ENCODE measurements around the gene CLEC4G. TPM values are rescaled to one million over a fixed set of nuclear protein-coding genes. Genes with fewer than 3 reads are reported as not detected.

CLEC4G gene
- total and polyA plus RNA-seq, 2 experiments from 2014 or later = not detected

DNA sequence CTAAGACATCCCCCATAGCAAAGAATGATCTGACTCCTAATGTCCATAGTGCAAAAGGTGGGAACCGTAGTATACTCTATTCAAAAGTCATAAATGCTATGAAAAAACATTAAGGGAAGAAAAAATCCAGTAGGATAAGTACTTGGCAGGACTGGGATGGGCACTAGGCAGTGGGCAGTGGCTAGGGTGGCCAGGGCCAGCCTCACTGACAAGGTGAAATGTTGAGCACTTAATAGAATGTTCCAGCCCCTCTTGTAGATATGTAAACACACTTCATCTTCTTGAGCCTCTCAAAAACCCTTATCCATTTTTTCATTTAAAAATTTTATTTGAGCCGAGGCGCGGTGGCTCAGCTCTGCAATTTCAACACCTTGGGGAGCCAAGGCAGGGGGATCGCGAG lies 1.5 kb upstream of the CLEC4G start:
- no peak overlapping the region for H2AFZ ChIP-seq
- H3K27ac ChIP-seq = no peak overlapping the region
- no peaks in the 10 kb centered on the region for H4K20me1 ChIP-seq (ENCODE audit: insufficient read depth, poor library complexity, severe bottlenecking)
- no peak overlapping the region for H3K4me2 ChIP-seq
- H3K79me2 ChIP-seq = no peaks in the 10 kb centered on the region
- no peaks in the 10 kb centered on the region for H3K9me3 ChIP-seq (ENCODE audit: low read depth)
- 74% methylated on average over 6 of the region's 6 CpGs for WGBS (ENCODE audit: low lambda C conversion rate, missing lambda C conversion rate)
- TF ChIP-seq CTCF (IDR thresholded peaks at IDR 0.05; ENCODE audit: poor library complexity) = no peak
- no peak for TF ChIP-seq EZH2phosphoT487 (IDR thresholded peaks at IDR 0.05; ENCODE audit: low read depth, severe bottlenecking, unreplicated experiment)
- no peak for TF ChIP-seq EZH2 (IDR thresholded peaks at IDR 0.05; ENCODE audit: borderline replicate concordance)
- no peak for DNase-seq (ENCODE audit: low spot score)
- no peaks in the 10 kb centered on the region for H3K36me3 ChIP-seq (replicated peaks; ENCODE audit: insufficient read depth, low read depth)
- no peaks in the 10 kb centered on the region for H3K4me1 ChIP-seq (ENCODE audit: insufficient read depth)
- no peaks in the 10 kb centered on the region for H3K9me2 ChIP-seq (replicated peaks; ENCODE audit: insufficient read depth)
- peaks cover 50% of the 10 kb centered on the region for H3K27me3 ChIP-seq
- H3K4me3 ChIP-seq = no peak overlapping the region

DNA sequence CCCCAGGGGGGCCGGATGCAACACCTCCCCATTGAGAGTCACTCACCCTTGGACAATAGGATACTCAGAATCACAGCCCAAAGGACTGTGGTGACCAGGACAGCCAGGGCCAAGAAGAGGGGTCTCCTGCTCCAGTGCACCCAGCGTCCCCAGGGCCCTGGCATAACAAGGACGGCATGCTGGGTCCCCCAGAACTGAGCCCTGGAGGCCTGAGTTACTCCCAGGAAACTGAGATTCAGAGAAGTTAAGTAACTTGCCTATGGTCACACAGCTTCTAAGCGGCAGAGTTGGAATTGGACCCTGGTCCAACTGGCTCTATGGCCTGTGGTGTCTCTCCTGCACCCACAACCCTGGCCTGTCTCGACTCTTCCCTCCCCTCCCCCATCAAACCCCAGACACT lies 295 bp downstream of the CLEC4G start:
- DNase-seq (ENCODE audit: low spot score) = no peak
- TF ChIP-seq CTCF (IDR thresholded peaks at IDR 0.05; ENCODE audit: poor library complexity) (no peak), EZH2phosphoT487 (IDR thresholded peaks at IDR 0.05; ENCODE audit: low read depth, severe bottlenecking, unreplicated experiment) (no peak), EZH2 (IDR thresholded peaks at IDR 0.05; ENCODE audit: borderline replicate concordance) (no peak)
- H3K79me2 ChIP-seq = no peaks in the 10 kb centered on the region
- 81% methylated on average over 5 of the region's 5 CpGs for WGBS (ENCODE audit: low lambda C conversion rate, missing lambda C conversion rate)
- no peak overlapping the region for H3K4me3 ChIP-seq
- H3K9me3 ChIP-seq (ENCODE audit: low read depth) = no peaks in the 10 kb centered on the region
- no peaks in the 10 kb centered on the region for H3K4me1 ChIP-seq (ENCODE audit: insufficient read depth)
- H3K27ac ChIP-seq = no peak overlapping the region
- peaks cover 57% of the 10 kb centered on the region for H3K27me3 ChIP-seq
- H4K20me1 ChIP-seq (ENCODE audit: insufficient read depth, poor library complexity, severe bottlenecking) = no peaks in the 10 kb centered on the region
- H3K9me2 ChIP-seq (replicated peaks; ENCODE audit: insufficient read depth) = no peaks in the 10 kb centered on the region
- no peaks in the 10 kb centered on the region for H3K36me3 ChIP-seq (replicated peaks; ENCODE audit: insufficient read depth, low read depth)
- H3K4me2 ChIP-seq = no peak overlapping the region
- H2AFZ ChIP-seq = no peak overlapping the region

DNA sequence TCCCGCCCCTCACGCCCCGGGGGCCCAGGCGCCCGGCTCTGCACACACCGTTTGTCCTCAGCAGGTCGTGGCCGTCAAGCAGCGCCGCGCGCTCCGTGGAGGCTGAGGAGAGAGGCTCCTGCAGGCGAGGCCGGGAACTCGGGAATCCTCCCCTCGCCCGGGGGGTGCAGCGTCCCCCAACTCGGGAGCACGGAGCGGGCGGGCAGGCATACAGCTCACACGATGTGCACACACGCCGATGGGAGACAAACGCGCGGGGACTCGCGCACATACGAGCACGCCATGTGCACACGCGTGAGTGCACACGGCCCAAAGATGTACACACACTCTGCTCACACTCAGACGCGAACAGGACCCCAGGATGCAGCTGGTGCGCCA lies 703 bp downstream of the CLEC4G start:
- Histone ChIP-seq H3K9me2 (replicated peaks; ENCODE audit: insufficient read depth) (no peaks in the 10 kb centered on the region), H4K20me1 (ENCODE audit: insufficient read depth, poor library complexity, severe bottlenecking) (no peaks in the 10 kb centered on the region), H3K4me2 (no peak overlapping the region), H2AFZ (no peak overlapping the region), H3K27ac (no peak overlapping the region), H3K4me3 (no peak overlapping the region), H3K79me2 (no peaks in the 10 kb centered on the region), H3K9me3 (ENCODE audit: low read depth) (no peaks in the 10 kb centered on the region), H3K27me3 (peaks cover 57% of the 10 kb centered on the region), H3K36me3 (replicated peaks; ENCODE audit: insufficient read depth, low read depth) (no peaks in the 10 kb centered on the region), H3K4me1 (ENCODE audit: insufficient read depth) (no peaks in the 10 kb centered on the region)
- TF ChIP-seq EZH2 (IDR thresholded peaks at IDR 0.05; ENCODE audit: borderline replicate concordance) (no peak), CTCF (IDR thresholded peaks at IDR 0.05; ENCODE audit: poor library complexity) (no peak), EZH2phosphoT487 (IDR thresholded peaks at IDR 0.05; ENCODE audit: low read depth, severe bottlenecking, unreplicated experiment) (no peak)
- WGBS (ENCODE audit: low lambda C conversion rate, missing lambda C conversion rate) = 83% methylated on average over 37 of the region's 39 CpGs
- no peak for DNase-seq (ENCODE audit: low spot score)

All from hepatocyte (in vitro differentiated cells).